ENCODE results near the gene SCYL2.
A peak's percentile ranks its signal among the peaks of the same experiment; 100 is the strongest.
"Not testable (repeated sequence)": the region's sequence is repeated elsewhere in the genome, so short reads cannot be mapped to it uniquely, and the experiment has no call there.

Gene SCYL2, protein sequence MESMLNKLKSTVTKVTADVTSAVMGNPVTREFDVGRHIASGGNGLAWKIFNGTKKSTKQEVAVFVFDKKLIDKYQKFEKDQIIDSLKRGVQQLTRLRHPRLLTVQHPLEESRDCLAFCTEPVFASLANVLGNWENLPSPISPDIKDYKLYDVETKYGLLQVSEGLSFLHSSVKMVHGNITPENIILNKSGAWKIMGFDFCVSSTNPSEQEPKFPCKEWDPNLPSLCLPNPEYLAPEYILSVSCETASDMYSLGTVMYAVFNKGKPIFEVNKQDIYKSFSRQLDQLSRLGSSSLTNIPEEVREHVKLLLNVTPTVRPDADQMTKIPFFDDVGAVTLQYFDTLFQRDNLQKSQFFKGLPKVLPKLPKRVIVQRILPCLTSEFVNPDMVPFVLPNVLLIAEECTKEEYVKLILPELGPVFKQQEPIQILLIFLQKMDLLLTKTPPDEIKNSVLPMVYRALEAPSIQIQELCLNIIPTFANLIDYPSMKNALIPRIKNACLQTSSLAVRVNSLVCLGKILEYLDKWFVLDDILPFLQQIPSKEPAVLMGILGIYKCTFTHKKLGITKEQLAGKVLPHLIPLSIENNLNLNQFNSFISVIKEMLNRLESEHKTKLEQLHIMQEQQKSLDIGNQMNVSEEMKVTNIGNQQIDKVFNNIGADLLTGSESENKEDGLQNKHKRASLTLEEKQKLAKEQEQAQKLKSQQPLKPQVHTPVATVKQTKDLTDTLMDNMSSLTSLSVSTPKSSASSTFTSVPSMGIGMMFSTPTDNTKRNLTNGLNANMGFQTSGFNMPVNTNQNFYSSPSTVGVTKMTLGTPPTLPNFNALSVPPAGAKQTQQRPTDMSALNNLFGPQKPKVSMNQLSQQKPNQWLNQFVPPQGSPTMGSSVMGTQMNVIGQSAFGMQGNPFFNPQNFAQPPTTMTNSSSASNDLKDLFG

DNA sequence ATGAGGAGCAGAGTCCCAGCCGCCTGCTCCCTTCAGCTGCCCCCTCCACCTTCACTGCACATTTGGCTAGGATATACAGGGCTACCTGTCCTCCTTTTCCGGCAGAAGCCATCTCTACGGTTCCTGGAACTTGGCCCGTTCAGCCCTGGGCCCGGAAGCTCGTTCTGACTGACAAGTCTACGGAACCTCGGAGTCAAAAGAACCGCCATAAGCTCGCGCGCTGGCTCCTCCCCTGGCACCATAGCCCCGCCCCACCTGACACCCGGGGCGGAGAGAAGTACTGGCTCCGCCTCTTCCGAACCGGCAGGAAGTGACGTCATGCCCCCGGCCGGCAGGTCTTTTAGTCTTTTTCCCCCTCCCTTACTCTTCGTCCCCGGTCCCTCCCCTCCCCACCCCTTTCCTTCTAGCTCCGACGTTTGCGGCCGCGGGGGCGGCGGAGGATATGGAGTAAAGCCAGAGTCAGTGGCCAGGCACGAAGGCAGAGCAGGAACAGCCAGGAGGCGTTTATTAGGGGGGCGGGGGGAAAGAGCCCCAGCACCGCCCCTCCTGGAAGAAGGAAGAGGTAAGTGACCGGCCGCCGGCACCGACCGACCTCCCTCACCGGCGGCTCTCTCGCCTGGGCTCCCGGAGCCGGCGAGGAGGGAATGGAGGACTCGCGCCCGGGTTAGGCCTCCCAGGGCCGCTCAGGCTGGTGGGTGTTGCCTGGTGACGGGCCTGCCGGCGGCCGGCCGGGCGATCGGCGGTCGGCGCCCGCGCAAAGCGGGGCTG, at the start of gene SCYL2, which contains the start of gene DEPDC4:
TSS of gene SCYL2 (plus strand) at position 343 of the 768 bp plus-strand sequence. CDS start 15,794 bp downstream, outside the sequence.
TSS of gene DEPDC4 (minus strand) at position 245 of the 768 bp plus-strand sequence. CDS start at position 242, 3 bp downstream.
- peak; percentile 99 for DNase-seq (ENCODE audit: low read depth, low spot score)

DNA sequence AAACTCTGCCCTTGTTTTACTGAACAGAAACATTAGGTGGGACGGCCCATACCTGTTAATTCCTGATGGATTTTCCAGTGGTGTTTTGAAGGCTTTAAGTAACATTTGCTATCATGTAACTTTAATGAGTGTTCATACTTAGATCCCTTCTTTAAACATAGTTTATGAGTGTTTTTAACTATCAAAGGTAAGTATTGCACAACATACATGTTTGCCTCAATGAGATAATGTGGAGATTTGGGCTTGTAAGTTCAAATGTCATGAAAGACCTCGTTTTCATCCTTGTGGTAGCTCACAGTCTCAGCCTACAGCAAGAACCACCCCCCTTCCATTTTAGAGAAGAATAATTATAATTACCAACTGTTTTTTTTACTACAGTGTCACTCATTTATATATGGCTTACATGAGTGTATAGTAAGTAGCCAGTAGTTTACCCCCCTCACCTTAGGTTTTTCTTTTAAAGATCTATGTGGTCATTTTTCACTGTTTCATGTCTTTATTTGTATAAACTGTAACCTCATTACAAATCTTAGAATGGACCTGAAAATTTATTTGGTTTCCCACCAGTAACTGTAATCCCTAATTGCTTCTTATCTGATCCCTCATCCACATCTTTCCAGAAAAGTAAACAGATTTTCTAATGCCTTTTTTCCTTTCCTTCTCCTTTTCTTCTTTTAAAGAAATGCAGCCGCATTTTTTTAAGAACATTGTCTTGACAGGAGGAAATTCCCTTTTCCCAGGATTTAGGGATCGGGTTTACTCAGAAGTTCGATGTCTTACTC, 47.5 kb upstream of the SCYL2 start:
- DNase-seq (ENCODE audit: low read depth, low spot score) = no peak

DNA sequence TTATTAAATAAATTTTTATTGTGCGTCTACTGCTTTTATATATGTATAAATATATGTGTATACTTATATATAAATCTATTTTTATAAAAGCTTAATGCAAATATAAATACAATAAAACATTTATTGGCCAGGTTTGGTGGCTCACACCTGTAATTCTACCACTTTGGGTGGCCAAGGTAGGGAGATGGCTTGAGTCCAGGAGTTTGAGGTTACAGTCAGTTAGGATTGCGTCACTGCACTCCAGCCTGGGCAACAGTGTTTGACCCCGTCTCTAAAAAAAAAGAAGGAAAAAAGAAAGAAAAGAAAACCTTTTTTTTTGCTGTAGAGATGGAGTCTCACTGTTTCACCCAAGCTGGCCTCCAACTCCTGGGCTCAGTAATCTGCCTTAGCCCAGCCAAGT, 45.5 kb upstream of the SCYL2 start:
- no peak for DNase-seq (ENCODE audit: low read depth, low spot score)

DNA sequence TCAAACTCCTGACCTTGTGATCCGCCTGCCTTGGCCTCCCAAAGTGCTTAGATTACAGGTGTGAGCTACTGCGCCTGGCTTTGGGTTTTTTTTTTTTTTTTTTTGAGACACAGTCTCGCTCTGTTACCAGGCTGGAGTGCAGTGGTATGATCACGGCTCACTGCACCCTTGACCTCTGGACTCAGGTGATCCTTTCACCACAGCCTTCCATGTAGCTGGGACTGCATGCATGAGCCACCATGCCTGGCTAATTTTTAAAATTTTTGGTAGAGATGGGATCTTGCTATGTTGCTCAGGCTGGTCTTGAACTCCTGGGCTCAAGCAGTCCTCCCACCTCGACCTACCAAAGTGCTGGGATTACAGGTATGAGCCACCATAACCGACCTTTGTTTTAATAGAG, 44.8 kb upstream of the SCYL2 start:
- not testable (repeated sequence) for DNase-seq (ENCODE audit: low read depth, low spot score)

DNA sequence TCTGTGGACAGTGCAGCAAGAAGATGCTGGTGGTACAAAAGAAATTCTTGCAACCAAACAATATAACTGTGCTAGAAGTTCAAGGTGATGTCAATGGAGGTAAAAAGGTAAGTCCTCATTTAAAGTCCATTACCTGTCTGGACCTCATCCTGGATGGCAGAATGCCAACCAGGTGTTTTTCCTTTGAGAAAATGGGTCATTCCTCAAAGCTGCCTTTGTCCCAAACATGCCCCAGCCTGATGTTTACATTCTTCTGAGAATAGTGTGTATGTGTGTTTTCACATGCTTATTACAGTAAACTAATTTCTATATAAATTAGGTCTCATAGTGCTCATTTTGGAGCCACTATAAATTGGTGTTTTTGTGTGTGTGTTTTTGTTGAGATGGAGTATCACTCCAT, 41.5 kb upstream of the SCYL2 start:
- no peak for DNase-seq (ENCODE audit: low read depth, low spot score)

DNA sequence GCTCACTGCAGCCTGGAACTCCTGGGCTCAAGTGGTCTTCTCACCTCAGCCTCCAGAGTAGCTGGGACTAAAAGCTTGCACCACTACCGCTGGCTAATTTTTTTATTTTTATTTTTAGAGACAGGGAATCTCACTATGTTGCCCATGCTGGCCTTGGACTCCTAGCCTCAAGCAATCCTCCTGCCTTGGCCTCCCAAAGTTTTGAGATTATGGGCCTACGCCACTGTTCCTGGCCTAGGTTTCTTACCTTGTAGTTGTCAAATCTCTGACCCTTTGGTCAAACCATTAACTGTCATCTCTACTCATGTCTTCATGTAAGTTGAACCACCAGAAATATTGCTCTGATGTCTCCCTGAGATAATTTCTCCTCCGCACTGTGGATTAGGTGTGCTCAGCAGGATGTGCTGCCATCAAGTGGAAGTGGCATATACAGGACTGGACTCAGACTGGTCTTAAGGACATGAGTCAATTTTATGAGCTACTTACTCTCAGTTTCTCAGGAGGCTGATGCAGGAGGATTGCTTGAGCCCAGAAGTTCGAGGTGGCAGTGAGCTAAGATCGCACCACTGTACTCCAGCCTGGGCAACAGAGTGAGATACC, 37.8 kb upstream of the SCYL2 start:
- peak; percentile 10 for DNase-seq (ENCODE audit: low read depth, low spot score)

DNA sequence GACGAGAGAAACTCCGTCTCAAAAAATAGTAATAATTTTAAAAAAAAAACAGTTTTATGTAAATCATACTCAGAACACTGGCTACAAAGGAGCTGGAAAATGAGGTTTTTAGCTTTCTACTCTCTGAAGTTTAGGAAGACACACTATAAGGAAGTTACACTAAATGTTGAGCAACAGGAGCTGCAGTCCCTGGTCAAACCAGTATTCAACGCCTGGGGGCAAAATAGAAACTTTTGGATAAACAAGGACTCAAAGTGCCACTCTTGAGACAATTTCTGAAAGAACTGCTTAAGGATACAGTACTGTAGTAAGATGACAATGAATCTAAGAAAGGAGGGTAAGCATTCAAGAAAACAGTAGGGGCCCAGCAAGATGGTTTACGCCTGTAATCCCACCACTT, 37.1 kb upstream of the SCYL2 start:
- DNase-seq (ENCODE audit: low read depth, low spot score) = no peak

DNA sequence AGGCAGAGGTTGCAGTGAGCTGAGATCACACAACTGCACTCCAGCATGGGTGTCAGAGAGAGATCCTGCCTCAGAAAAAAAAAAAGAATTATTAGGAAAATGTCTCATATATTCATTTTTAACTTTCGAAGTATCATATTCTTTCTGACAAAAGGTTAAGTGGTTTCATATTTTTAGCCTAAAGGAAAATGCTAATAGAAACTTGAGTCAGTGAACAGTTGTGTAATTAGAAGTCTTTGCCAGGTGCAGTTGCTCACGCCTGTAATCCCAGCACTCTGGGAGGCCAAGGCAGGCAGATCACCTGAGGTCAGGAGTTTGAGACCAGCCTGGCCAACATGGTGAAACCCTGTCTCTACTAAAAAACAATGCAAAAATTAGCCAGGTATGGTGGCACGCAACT, 35.1 kb upstream of the SCYL2 start:
- DNase-seq (ENCODE audit: low read depth, low spot score) = not testable (repeated sequence)

DNA sequence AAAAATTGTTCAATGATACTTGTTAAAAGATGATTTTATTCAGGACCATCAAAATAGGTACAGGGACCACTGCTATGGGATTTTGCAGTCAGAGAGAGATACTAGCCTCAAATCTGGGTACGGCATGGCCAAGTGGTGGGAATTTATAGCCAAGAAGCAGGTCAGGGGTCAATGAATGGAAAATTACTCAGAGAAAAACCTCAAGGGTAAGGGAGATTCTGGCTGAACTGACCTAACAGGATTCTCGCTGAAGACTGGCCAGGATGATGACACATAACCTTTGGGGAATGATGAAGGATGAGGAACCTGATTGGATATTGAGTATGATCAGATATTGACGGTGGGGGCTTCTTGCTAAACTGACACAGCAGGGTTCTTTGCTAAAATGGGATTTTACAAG, 32.8 kb upstream of the SCYL2 start:
- no peak for DNase-seq (ENCODE audit: low read depth, low spot score)

DNA sequence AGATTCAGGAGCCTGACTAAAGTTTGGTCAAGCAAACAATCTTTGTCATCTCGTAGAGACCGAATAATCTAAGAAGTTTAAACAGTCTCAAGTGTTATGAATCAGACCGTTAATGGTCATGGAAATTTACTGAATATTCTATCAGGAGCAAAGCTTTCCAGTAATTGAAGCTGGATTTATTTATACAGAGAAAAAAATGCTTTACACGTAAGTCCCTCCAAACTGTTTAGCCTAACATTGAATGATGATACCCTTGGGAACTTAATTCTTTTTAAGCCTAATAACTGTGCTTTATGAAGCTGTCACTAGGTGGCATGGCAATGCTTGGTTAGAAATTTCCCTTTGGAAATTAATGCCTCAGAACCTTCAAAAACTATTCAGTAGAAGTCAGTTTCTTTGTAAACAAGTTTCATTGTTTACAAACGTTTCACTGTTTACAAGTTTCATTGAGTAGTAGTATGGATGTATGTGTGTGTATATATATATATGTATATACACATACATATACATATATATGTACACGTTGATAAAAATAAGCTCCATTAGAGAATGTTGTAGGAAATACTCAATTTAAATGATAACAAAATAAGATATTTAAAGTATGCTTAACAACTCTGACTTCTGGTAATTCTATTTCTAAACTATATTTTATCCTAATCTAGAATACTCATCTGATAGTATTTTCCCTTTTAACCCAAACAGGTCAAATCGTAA, 32.2 kb upstream of the SCYL2 start:
- peak; percentile 48 for DNase-seq (ENCODE audit: low read depth, low spot score)

DNA sequence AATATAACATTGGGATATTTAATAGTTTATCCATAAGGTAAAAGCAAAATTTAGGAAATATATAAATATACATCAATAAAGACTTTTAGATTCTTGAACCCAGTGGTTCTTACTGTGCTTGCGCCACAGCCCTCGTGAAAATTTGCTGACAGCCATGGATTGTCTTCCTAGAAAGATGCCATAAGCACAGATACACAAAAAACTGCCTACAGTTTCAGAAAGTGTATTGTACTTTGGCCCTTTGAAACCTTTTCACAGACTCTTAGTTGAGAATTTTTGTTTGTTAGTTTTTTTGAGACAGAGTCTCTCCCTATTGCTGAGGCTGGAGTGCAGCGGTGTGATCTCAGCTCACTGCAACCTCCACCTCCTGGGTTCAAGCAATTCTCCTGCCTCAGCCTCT, 28.2 kb upstream of the SCYL2 start:
- no peak for DNase-seq (ENCODE audit: low read depth, low spot score)

DNA sequence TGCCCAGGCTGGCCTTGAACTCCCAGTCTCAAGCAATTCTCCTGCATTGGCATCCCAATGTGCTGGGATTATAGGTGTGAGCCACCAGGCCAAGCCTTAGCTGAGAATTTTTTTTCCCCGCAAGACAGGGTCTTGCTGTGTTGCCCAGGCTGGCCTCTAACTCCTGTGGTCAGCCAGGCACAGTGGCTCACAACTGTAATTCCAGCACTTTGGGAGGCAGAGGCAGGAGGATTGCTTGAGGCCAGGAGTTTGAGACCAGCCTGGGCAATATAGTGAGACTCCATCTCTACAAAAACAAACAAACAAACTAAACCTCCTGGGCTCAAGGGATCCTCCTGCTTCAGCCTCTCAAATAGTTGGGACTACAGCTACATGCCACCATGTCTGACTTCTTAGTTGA, 27.4 kb upstream of the SCYL2 start:
- DNase-seq (ENCODE audit: low read depth, low spot score) = no peak

DNA sequence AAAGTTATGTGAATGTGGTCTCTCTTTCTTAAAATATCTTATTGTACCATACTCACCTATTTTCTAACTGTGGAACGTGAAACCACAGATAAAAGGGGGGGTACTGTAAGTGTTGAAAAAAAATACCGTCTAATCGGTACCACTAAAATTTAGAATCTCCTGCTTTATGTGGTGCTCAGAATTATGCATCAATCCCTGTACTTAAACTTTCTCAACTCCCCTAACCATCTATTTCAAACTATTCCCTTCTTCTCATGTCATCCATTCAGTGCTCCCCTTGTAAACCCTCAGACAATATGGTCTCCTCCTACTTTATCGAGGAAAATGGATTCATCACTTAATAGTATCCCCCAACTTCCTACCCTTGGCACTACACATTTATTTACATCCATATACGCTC, 23.8 kb upstream of the SCYL2 start:
- no peak for DNase-seq (ENCODE audit: low read depth, low spot score)

DNA sequence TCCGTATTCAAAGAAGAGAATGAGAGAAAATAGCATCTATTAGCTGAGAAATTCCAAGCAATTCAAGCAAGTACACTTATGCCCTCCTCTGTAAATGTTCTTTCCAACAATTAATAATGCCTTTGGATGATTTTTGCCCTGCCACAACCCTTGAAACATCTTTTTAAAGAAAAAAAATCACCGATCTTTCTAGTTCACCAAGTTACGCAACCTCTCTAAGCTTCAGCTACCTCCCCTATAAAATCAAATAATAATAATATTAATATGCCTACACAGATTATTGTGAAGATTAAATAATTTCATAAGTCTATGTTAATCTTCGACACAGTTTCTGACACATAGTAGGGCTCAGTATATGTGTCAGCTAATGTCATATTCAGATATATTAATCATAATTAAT, 19.2 kb upstream of the SCYL2 start:
- no peak for DNase-seq (ENCODE audit: low read depth, low spot score)

DNA sequence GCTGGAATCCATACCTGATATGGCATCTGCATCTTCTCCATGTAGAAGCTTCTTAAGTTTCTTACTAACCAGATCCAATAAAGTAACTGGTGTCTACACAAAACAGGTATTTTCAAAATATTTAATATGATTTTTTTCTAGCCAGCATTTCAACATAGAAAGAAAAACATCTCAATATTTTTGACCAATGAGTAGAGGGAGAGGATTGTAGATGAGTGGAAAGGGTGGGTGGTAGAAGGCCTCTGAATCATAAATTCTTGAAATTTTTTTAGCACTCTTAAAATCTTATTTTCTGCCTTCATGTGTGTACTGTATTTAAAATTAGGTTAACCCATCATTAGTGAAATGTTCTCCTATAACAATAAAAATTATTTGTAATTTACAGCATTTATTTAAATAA, 18.1 kb upstream of the SCYL2 start:
- DNase-seq (ENCODE audit: low read depth, low spot score) = no peak

DNA sequence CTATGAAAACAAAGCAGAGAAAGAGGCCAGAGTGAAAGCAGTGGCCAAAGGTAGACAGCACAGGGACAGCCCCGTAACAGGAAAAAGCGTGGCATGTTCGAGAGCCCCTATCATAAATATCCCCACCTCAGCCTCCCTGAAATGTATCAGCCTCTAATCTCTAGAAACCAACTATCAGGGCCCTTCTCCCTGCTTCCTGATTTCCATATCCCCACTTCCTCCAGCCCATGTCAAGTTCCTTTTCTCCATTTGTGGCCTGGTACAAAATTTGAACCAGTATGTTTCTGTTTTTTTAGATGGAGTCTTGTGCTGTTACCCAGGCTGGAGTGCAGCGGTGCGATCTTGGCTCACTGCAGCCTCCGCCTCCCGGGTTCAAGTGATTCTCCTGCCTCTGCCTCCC, 17.0 kb upstream of the SCYL2 start:
- no peak for DNase-seq (ENCODE audit: low read depth, low spot score)

DNA sequence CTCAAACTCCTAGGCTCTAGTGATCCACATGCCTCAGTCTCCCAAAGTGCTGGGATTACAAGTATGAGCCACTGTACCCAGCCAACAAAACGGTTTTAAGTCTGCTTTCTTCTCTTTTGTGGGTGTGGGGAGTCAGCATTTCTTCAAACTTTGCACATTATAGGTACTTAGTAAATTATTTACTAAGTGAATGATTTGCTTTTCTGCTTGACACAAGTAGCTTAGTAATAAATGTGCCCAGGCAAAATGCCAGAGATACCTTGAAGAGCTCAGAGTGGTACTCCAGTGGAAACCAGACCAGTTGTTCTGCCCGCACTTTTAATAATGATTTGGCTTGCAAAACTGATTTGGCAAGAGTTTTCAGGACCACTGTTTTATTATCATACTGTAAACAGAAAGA, 15.1 kb upstream of the SCYL2 start:
- no peak for DNase-seq (ENCODE audit: low read depth, low spot score)

DNA sequence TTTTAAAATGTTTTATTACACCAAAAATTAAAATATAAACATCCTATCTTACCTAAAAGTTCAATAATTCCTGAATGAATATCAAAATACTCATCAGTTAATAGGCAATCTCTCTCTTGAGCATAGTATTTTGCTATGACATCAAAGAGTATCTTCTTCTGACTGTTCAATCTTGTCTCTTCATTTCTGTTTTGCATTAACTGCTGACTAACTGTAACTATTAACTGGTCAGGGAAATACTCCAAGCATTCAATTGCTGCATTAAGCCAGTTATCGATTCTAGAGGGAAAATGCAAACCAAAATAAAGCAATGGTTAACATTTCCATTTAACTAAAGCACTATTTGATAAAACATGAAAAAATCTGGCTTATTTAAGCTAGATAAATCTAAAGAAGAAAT, 13.5 kb upstream of the SCYL2 start:
- no peak for DNase-seq (ENCODE audit: low read depth, low spot score)

DNA sequence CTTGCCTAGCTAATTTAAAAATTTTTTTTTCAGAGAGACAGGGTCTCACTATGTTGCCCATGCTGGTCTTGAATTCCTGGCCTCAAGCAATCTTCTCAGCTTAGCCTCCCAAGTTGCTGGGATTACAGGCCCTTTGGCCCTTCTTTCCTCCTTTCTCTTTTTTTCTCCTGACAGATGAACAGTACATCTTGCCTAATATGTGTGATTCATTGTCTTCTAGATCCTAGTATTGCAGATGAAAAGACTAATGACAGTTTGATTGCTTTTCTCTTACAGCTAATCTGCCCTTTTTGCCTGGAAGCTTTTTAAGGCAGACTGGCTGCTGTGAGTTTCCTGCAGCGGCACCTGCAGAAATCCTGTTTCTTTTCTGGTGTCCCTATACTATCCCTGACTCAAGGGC, 12.1 kb upstream of the SCYL2 start:
- DNase-seq (ENCODE audit: low read depth, low spot score) = no peak

DNA sequence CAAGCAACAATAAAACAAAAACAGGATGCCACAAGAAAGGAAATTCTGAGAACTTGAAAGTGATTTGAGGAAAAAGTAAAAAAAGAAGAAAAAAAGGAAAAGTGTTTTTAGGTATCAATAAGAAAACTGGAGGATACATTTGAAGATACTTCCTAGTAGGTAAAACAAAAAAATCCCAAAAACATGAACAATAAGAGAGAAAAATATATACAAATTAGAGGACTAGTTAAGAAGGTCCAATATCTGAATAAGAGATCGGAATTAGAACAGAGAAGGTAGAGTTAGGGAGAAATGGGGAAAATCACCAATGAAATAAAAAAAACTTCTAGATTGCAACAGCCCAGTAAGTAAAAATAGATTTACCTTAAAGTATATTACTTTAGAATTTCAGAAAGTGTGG, 8.8 kb upstream of the SCYL2 start:
- no peak for DNase-seq (ENCODE audit: low read depth, low spot score)
